Activated CD4-positive, alpha-beta T cell treated with anti-CD3 and anti-CD28 coated beads, Interleukin-2, amount 50 U/mL, for 24 hours (primary cell): ENCODE data around the gene MMP1.
"Not testable (repeated sequence)": the region's sequence is repeated elsewhere in the genome, so short reads cannot be mapped to it uniquely, and the experiment has no call there.

Source experiments
- DNase-seq, 2 donors: peaks; one replicate each; pipeline ENCODE4 v3.0.0-alpha.2; 2020; ENCODE audit warnings: low read depth in 1 of 2, low spot score in 1 of 2

Gene MMP1

DNA sequence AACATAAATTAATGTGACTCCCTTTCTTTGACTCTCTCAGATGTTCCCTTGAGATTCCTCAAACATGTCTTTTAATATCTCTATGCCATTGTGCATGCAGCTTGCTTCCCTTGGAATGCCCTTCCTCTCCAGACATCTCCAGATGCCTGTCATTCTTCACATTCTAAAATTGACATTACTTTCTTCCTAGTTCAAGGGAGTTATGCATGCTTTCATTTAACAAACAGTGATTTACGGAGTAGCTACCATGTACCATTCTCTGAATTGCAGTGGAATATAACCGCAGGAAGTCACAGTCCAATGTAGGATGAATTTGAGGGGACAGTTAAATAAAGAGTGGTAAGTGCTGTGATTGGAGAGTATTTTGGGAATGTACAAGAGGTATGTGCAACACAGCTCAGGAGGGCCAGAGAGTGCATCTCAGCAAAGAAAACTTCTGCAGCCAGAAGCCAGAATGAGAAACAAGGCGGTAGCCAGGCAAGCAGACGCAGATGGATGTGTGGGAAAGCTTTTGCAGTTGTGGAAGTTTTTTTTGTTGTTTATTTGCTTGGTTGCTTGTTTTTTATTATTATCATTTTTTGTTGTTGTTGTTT lies 36.2 kb downstream of the MMP1 start:
- DNase-seq = no peak

GRCh38 chr11:102760344-102761035 lies 37.5 kb downstream of the MMP1 start:
- no peak for DNase-seq

DNA sequence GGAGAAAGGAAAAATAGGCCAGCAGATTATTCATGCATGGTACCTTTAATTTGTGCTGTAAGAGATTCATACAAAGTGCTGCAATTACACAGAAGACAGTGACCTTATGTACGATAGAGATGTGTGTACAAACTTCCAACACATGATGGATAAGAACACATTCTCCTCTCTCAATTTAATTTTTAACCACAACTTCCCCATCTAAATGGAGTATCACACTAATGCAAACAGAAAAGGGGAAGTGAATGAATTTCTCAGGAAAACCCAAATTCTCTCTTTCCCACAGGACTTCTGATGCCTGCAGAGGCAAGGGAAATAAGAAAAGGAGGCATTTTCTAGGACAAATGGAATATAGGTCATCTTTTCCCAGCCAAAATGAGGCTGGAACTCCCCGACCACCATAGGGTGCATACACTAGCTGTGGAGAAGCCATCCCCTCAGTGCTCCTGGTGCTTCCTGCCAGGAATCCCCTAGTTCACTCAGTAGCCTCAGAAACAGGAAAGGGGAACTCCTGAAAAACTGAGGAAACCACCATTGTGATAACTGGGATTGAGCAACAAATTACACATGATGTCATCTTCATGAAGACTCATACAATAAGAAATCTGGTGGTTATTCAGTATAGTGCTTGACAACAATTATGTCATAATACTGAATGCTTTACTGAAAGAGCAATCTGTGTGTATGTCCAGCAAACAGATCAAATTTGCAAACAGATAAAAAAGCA lies 40.0 kb downstream of the MMP1 start:
- no peak for DNase-seq

DNA sequence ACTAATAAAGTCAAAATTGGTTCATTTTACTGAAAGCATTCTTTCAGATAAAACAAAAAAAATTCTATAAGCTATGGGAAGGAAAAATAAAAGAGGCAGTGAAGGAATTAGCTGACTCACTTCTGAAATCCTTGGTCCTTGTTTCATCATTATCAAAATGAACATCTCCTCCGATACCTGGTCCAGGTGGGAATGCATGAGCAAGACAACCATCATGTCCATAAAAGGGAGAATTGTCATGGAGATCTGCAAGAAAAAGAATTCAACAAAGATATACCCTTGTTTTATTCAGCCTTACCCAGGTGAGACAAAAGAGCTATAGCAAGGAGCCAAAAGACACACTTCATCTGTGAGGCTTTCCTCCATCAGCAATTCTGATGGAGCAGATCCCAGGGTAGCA lies 44.7 kb downstream of the MMP1 start:
- no peak for DNase-seq

GRCh38 chr11:102751673-102752072 lies 46.3 kb downstream of the MMP1 start:
- DNase-seq = no peak

DNA sequence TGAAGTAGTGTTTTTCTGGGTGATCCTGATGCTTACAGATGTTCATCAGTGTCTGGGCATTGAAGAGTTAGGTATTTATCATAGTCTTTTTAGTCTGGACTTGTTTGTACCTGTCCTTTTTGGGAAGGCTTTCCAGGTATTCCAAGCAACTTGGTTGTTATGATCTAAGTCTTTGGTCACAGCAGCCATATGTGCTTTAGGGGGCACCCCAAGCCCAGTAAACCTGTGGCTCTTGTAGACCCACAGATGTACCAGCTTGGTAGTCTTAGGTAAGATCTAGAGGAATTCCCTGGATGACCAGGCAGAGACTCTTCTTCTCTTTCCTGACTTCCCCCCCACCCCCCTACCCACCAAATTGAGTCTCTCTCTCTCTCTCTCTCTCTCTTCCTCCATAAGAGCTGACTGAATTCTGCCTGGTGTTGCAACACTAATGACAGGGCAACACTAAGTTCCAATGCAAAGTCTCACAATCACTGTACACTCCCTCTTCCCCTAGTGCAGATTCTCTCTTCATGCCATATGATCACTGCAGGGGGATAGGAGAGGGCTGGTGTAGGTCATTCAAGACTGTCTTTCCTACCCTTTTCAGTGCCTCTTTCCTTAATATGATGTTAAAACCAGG lies 48.7 kb downstream of the MMP1 start:
- DNase-seq = no peak

DNA sequence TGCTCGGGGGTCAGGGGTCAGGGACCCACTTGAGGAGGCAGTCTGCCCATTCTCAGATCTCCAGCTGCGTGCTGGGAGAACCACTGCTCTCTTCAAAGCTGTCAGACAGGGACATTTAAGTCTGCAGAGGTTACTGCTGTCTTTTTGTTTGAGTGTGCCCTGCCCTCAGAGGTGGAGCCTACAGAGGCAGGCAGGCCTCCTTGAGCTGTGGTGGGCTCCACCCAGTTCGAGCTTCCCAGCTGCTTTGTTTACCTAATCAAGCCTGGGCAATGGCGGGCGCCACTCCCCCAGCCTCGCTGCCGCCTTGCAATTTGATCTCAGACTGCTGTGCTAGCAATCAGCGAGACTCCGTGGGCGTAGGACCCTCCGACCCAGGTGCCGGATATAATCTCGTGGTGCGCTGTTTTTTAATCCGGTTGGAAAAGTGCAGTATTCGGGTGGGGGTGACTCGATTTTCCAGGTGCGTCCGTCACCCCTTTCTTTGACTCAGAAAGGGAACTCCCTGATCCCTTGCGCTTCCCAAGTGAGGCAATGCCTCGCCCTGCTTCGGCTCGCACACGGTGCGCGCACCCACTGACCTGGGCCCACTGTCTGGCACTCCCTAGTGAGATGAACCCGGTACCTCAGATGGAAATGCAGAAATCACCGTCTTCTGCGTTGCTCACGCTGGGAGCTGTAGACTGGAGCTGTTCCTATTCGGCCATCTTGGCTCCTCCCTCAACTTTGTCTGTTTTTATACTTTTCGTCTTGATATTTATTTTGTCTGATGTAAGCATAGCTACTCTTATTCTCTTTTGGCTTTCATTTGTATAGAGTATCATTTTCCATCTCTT lies 51.0 kb downstream of the MMP1 start:
- not testable (repeated sequence) for DNase-seq
